Fibroblast of villous mesenchyme (primary cell): ENCODE data around the gene FPR1. TPM values are rescaled to one million over a fixed set of nuclear protein-coding genes. Genes with fewer than 3 reads are reported as not detected.

Source experiments
- DNase-seq: peaks from one replicate; pipeline ENCODE4 v3.0.0-alpha.2; 2010; ENCODE audit warnings: low read depth
- H3K4me3 ChIP-seq: 2 replicates; pipeline ENCODE4 v1.5.1; 2011; ENCODE audit warnings: low read depth, mild to moderate bottlenecking, low read length
- total RNA-seq: library from RNA; depleted of rRNA; stranded (reverse); fragments of >200 nt; gene quantifications from 2 replicates; pipeline ENCODE4 v1.2.3, GENCODE V29; 2012
- TF ChIP-seq, protein P1 (sequence below): IDR thresholded peaks from 2 replicates; pipeline ENCODE4 v1.5.1; 2012; ENCODE audit warnings: low read depth, mild to moderate bottlenecking, low read length; ENCODE audit not compliant: insufficient read depth

The FPR1 gene
- total RNA-seq, 1 donor: not detected

GRCh38 chr19:51786646-51787494 is 35.2 kb upstream of the FPR1 start:
- TF ChIP-seq, protein P1, sequence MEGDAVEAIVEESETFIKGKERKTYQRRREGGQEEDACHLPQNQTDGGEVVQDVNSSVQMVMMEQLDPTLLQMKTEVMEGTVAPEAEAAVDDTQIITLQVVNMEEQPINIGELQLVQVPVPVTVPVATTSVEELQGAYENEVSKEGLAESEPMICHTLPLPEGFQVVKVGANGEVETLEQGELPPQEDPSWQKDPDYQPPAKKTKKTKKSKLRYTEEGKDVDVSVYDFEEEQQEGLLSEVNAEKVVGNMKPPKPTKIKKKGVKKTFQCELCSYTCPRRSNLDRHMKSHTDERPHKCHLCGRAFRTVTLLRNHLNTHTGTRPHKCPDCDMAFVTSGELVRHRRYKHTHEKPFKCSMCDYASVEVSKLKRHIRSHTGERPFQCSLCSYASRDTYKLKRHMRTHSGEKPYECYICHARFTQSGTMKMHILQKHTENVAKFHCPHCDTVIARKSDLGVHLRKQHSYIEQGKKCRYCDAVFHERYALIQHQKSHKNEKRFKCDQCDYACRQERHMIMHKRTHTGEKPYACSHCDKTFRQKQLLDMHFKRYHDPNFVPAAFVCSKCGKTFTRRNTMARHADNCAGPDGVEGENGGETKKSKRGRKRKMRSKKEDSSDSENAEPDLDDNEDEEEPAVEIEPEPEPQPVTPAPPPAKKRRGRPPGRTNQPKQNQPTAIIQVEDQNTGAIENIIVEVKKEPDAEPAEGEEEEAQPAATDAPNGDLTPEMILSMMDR: no peak
- H3K4me3 ChIP-seq: no peak overlapping the region
- no peak for DNase-seq

- peak; percentile 96 for DNase-seq
- TF ChIP-seq, protein P1: no peak
- no peak overlapping the region for H3K4me3 ChIP-seq
These were observed 33.4 kb upstream of the FPR1 start for GRCh38 chr19:51784922-51785690.

- TF ChIP-seq, protein P1: no peak
- no peak overlapping the region for H3K4me3 ChIP-seq
These were observed 32.6 kb upstream of the FPR1 start for GRCh38 chr19:51784109-51784785.

GRCh38 chr19:51783372-51783771 is 31.7 kb upstream of the FPR1 start:
- DNase-seq: peak; percentile 36
- TF ChIP-seq, protein P1: peak; percentile 37
- H3K4me3 ChIP-seq: no peak overlapping the region

More at GRCh38 chr19:51784109-51784785, 32.6 kb upstream of the FPR1 start:
- peak; percentile 66 for DNase-seq

DNA sequence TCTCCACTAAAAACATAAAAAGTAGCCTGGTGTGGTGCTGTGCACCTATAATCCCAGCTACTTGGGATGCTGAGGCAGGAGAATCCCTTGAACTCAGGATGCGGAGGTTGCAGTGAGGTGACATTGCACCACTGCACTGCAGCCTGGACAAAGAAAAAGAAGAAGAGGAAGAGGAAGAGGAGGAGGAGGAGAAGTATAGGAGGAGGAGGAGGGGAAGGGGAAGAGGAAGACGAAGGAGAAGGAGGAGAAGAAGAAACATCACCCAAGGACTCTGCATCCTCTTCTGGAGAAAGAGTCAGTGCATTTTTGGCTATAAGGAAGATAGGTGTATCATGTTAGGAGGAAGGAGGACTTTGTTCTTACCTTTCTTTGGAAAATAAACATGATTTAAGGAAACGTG is 30.3 kb upstream of the FPR1 start:
- DNase-seq: no peak
- H3K4me3 ChIP-seq: no peak overlapping the region
- TF ChIP-seq, protein P1: no peak

DNA sequence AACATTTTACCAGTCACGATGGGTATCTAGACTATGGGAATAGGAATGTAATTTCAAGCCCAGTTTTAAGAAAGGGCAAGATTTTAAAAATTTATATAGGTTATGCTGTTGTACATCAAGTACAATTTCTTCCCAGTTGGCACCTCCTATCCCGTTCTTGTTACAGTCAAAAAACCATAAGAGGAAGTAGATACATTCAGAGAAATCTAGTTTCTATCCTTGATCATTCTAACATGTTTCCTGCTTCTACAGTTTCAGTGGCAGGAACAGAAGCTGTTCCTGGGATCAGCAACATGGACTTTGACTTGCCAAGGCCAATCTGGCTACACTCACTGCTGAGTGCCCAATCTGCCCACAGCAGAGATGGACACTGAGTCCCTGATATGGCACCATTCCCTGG is 28.6 kb upstream of the FPR1 start:
- TF ChIP-seq, protein P1: no peak

More for the DNA sequence above, 28.6 kb upstream of the FPR1 start:
- DNase-seq: no peak
- H3K4me3 ChIP-seq: no peak overlapping the region
